Measurements from ENCODE around the gene TDRD3. TPM values are rescaled to one million over a fixed set of nuclear protein-coding genes. Genes with fewer than 3 reads are reported as not detected.

Gene TDRD3
- total and polyA plus RNA-seq, 4 donors: 3.6 to 15.8 (median 6.2) TPM

DNA sequence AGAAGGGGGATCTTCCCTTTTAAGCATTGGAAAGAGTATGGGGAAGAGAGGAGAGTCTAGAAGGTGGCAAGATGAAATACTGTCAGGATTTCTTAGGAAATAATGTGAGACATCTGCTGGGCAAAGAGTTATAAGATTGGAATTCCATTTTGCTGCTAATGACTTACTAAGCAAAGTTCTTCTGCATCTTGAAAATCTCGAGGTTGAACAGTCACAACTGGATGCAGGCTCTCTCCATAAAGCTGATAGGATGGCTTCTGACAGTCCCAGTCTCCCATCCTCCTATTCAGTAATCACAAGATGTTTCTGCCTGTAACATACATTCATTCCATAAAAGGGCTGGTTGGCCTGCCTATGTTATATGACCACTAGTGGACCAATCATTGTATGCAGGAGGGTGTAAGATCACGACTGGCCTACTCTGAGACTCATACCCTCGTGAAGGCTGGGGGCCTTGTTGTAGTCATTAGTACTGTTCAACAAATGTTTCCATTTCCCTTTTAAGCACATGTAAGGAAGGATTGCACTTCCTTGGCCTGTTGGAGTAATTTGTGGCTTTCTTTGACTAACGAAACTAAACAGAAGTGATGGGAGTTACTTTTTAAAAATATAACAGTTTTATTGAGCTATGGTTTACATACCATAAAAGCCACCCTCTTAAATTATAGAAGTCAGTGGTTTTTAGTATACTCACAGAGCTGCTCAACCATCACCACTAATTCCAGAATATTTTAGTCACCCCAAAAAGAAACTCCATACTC, 45.0 kb upstream of the TDRD3 start:
- Histone ChIP-seq H3K27me3 (ENCODE audit: control insufficient read depth in 4 of 4, insufficient read depth in 4 of 4, low read length in 3 of 4) (no peaks in the 10 kb centered on the region), H3K9ac (ENCODE audit: low read depth in 1 of 2, low read length in 2 of 2) (no peak overlapping the region), H3K27ac (ENCODE audit: low read depth in 1 of 2, low read length in 2 of 2) (no peak overlapping the region), H3K4me3 (ENCODE audit: low read depth in 1 of 3, low read length in 3 of 3) (no peak overlapping the region), H3K9me3 (ENCODE audit: control insufficient read depth in 4 of 4, low read length in 3 of 4) (no peaks in the 10 kb centered on the region), H3K36me3 (ENCODE audit: control insufficient read depth in 4 of 4, insufficient read depth in 3 of 4, low read depth in 1 of 4, low read length in 3 of 4) (no peaks in the 10 kb centered on the region), H3K4me1 (ENCODE audit: control insufficient read depth in 4 of 4, insufficient read depth in 4 of 4, low read length in 3 of 4) (no peaks in the 10 kb centered on the region)
- DNase-seq (ENCODE audit: low spot score): no peak
- WGBS: 54% methylated on average over 4 of the region's 4 CpGs
- no peak for TF ChIP-seq NR2F2 (IDR thresholded peaks at IDR 0.05)
- no peak for TF ChIP-seq REST (IDR thresholded peaks at IDR 0.05)
- no peak for TF ChIP-seq SP1 (IDR thresholded peaks at IDR 0.05)
- TF ChIP-seq RXRA (IDR thresholded peaks at IDR 0.05): no peak
- TF ChIP-seq RAD21 (IDR thresholded peaks at IDR 0.05): no peak
- no peak for TF ChIP-seq GABPA (IDR thresholded peaks at IDR 0.05 in 1 of 2, conservative IDR thresholded peaks at IDR 0.05 in 1 of 2)
- no peak for TF ChIP-seq HNF4G (IDR thresholded peaks at IDR 0.05)
- TF ChIP-seq, protein P1, sequence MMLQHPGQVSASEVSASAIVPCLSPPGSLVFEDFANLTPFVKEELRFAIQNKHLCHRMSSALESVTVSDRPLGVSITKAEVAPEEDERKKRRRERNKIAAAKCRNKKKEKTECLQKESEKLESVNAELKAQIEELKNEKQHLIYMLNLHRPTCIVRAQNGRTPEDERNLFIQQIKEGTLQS (IDR thresholded peaks at IDR 0.05): no peak
- no peak for TF ChIP-seq HNF4A (conservative IDR thresholded peaks at IDR 0.05)
- TF ChIP-seq TAF1 (conservative IDR thresholded peaks at IDR 0.05): no peak
- TF ChIP-seq EGR1 (IDR thresholded peaks at IDR 0.05; ENCODE audit: low read depth in 2 of 2): no peak
- TF ChIP-seq, protein P2, sequence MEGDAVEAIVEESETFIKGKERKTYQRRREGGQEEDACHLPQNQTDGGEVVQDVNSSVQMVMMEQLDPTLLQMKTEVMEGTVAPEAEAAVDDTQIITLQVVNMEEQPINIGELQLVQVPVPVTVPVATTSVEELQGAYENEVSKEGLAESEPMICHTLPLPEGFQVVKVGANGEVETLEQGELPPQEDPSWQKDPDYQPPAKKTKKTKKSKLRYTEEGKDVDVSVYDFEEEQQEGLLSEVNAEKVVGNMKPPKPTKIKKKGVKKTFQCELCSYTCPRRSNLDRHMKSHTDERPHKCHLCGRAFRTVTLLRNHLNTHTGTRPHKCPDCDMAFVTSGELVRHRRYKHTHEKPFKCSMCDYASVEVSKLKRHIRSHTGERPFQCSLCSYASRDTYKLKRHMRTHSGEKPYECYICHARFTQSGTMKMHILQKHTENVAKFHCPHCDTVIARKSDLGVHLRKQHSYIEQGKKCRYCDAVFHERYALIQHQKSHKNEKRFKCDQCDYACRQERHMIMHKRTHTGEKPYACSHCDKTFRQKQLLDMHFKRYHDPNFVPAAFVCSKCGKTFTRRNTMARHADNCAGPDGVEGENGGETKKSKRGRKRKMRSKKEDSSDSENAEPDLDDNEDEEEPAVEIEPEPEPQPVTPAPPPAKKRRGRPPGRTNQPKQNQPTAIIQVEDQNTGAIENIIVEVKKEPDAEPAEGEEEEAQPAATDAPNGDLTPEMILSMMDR (IDR thresholded peaks at IDR 0.05; ENCODE audit: low read depth, low read length, missing input control): no peak
- TF ChIP-seq YY1 (IDR thresholded peaks at IDR 0.05): no peak
- no peak for TF ChIP-seq JUND (IDR thresholded peaks at IDR 0.05)
- TF ChIP-seq FOXA1 (IDR thresholded peaks at IDR 0.05): no peak
- no peak for TF ChIP-seq FOXA2 (IDR thresholded peaks at IDR 0.05)
- TF ChIP-seq, protein P3, sequence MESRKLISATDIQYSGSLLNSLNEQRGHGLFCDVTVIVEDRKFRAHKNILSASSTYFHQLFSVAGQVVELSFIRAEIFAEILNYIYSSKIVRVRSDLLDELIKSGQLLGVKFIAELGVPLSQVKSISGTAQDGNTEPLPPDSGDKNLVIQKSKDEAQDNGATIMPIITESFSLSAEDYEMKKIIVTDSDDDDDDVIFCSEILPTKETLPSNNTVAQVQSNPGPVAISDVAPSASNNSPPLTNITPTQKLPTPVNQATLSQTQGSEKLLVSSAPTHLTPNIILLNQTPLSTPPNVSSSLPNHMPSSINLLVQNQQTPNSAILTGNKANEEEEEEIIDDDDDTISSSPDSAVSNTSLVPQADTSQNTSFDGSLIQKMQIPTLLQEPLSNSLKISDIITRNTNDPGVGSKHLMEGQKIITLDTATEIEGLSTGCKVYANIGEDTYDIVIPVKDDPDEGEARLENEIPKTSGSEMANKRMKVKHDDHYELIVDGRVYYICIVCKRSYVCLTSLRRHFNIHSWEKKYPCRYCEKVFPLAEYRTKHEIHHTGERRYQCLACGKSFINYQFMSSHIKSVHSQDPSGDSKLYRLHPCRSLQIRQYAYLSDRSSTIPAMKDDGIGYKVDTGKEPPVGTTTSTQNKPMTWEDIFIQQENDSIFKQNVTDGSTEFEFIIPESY (IDR thresholded peaks at IDR 0.05): no peak
- TF ChIP-seq MAX (IDR thresholded peaks at IDR 0.05): no peak

Measured in liver (tissue), 9 donors.